Kidney epithelial cell (primary cell): ENCODE data around the gene LGALS7B. TPM values are rescaled to one million over a fixed set of nuclear protein-coding genes. Genes with fewer than 3 reads are reported as not detected.
"Not testable (repeated sequence)": the region's sequence is repeated elsewhere in the genome, so short reads cannot be mapped to it uniquely, and the experiment has no call there.

ENCODE experiments used
- DNase-seq: peaks from one replicate; pipeline ENCODE4 v3.0.0-alpha.2; 2010; ENCODE audit warnings: low read depth
- H3K27me3 ChIP-seq: 2 replicates; pipeline ENCODE4 v1.6.0; 2011; ENCODE audit warnings: low read length; ENCODE audit not compliant: control insufficient read depth, insufficient read depth
- H3K36me3 ChIP-seq: 2 replicates; pipeline ENCODE4 v1.5.1; 2011; ENCODE audit warnings: low read length; ENCODE audit not compliant: control insufficient read depth, insufficient read depth
- H3K4me3 ChIP-seq: 2 replicates; pipeline ENCODE4 v1.5.1; 2011; ENCODE audit warnings: low read depth, mild to moderate bottlenecking, control low read depth, low read length
- CTCF ChIP-seq: IDR thresholded peaks from 2 replicates; pipeline ENCODE4 v1.5.1; 2011; ENCODE audit warnings: mild to moderate bottlenecking, moderate library complexity, low read length, control low read depth, inconsistent platforms; ENCODE audit not compliant: insufficient read depth, poor library complexity, severe bottlenecking
- total RNA-seq: library from RNA; depleted of rRNA; stranded (reverse); fragments of >200 nt; gene quantifications from 2 replicates; pipeline ENCODE4 v1.2.3, GENCODE V29; 2015

The LGALS7B gene
- total RNA-seq, 1 donor from 2014 or later, result not detected

- no peak for TF ChIP-seq CTCF
- H3K36me3 ChIP-seq, result no peaks in the 10 kb centered on the region
These were observed 8.6 kb upstream of the LGALS7B start for GRCh38 chr19:38780443-38780842.

GRCh38 chr19:38781058-38781457 is 7.9 kb upstream of the LGALS7B start:
- no peak for TF ChIP-seq CTCF
- Histone ChIP-seq H3K27me3 (no peaks in the 10 kb centered on the region), H3K36me3 (no peaks in the 10 kb centered on the region), H3K4me3 (no peak overlapping the region)
- DNase-seq, result no peak

More at GRCh38 chr19:38780443-38780842, 8.6 kb upstream of the LGALS7B start:
- DNase-seq, result no peak
- no peak overlapping the region for H3K4me3 ChIP-seq
- H3K27me3 ChIP-seq, result no peaks in the 10 kb centered on the region

GRCh38 chr19:38782212-38782611 is 6.8 kb upstream of the LGALS7B start:
- not testable (repeated sequence) for H3K4me3 ChIP-seq, H3K27me3 ChIP-seq, DNase-seq

GRCh38 chr19:38784224-38784623 is 4.8 kb upstream of the LGALS7B start:
- Histone ChIP-seq H3K4me3 (no peak overlapping the region), H3K27me3 (no peaks in the 10 kb centered on the region), H3K36me3 (no peaks in the 10 kb centered on the region)
- TF ChIP-seq CTCF, result no peak
- no peak for DNase-seq

More at GRCh38 chr19:38782212-38782611, 6.8 kb upstream of the LGALS7B start:
- not testable (repeated sequence) for H3K36me3 ChIP-seq

GRCh38 chr19:38785187-38785699 is 3.8 kb upstream of the LGALS7B start:
- no peaks in the 10 kb centered on the region for H3K27me3 ChIP-seq
- H3K4me3 ChIP-seq, result no peak overlapping the region
- TF ChIP-seq CTCF, result no peak
- H3K36me3 ChIP-seq, result no peaks in the 10 kb centered on the region
- no peak for DNase-seq

- H3K27me3 ChIP-seq, H3K4me3 ChIP-seq, H3K36me3 ChIP-seq, DNase-seq: not testable (repeated sequence)
These were observed 2.9 kb upstream of the LGALS7B start for GRCh38 chr19:38786061-38786460.

- Histone ChIP-seq H3K4me3 (no peak overlapping the region), H3K36me3 (no peaks in the 10 kb centered on the region), H3K27me3 (no peaks in the 10 kb centered on the region)
- DNase-seq, result no peak
- no peak for TF ChIP-seq CTCF
These were observed 2.3 kb upstream of the LGALS7B start for GRCh38 chr19:38786572-38787265.

- DNase-seq, H3K4me3 ChIP-seq, H3K27me3 ChIP-seq, H3K36me3 ChIP-seq: not testable (repeated sequence)
These were observed 1.8 kb downstream of the LGALS7B start for GRCh38 chr19:38790507-38791403.

GRCh38 chr19:38791451-38792064 is 2.6 kb downstream of the LGALS7B start:
- not testable (repeated sequence) for H3K36me3 ChIP-seq, DNase-seq, H3K27me3 ChIP-seq, H3K4me3 ChIP-seq
